IPS-15b (cell line): ENCODE data around the gene RBM23.
"Not testable (repeated sequence)": the region's sequence is repeated elsewhere in the genome, so short reads cannot be mapped to it uniquely, and the experiment has no call there.

ENCODE experiments used
- H3K27me3 ChIP-seq: one replicate; pipeline ENCODE4 v1.6.1; 2013; ENCODE audit warnings: low read length; ENCODE audit not compliant: control insufficient read depth, insufficient read depth
- H3K36me3 ChIP-seq: one replicate; pipeline ENCODE4 v1.6.1; 2013; ENCODE audit warnings: low read length; ENCODE audit not compliant: control insufficient read depth, insufficient read depth
- H3K4me1 ChIP-seq: one replicate; pipeline ENCODE4 v1.6.1; 2013; ENCODE audit warnings: mild to moderate bottlenecking, low read length; ENCODE audit not compliant: control insufficient read depth, insufficient read depth
- H3K4me3 ChIP-seq: one replicate; pipeline ENCODE4 v1.5.1; 2013; ENCODE audit warnings: low read depth, low read length
- H3K9ac ChIP-seq: one replicate; pipeline ENCODE4 v1.6.1; 2013; ENCODE audit warnings: low read depth, mild to moderate bottlenecking, low read length
- H3K9me3 ChIP-seq: one replicate; pipeline ENCODE4 v1.6.1; 2013; ENCODE audit warnings: mild to moderate bottlenecking, low read length; ENCODE audit not compliant: control insufficient read depth, insufficient read depth

Gene RBM23

GRCh38 chr14:22918804-22919600, at the start of gene RBM23:
RBM23 (minus strand) TSS chr14:22919149.
- Histone ChIP-seq H3K9me3 (no peaks in the 10 kb centered on the region), H3K27me3 (no peaks in the 10 kb centered on the region), H3K9ac (peak within 1 kb of the TSS; percentile 38), H3K4me1 (no peaks in the 10 kb centered on the region), H3K4me3 (peak within 1 kb of the TSS; percentile 95), H3K36me3 (peaks cover 19% of the 10 kb centered on the region)

DNA sequence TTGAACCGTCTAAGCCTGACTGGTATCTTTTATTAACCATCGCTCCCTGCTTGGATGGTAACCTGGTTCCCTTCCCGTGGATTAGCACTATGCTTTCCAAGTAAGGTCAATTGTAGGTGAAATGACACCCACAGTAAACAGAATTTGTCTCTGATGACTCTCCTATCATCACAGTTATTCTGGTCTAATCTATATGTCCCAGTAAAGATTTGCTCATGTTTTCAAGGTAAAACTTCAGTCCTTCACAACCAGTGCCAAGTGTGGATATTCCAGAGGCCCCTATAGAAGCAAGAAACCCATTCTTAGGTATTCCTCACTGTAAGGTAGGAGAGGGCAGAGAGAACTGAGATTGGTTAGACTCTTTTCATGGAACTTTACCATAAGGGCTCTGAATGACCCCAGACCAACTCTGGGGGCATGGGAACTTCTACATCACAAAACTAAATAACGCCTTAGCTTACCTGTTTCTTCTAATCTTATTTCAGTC, 47.9 kb upstream of the RBM23 start:
- Histone ChIP-seq H3K36me3 (no peaks in the 10 kb centered on the region), H3K27me3 (no peaks in the 10 kb centered on the region), H3K9ac (no peak overlapping the region), H3K4me1 (no peaks in the 10 kb centered on the region), H3K9me3 (no peaks in the 10 kb centered on the region), H3K4me3 (no peak overlapping the region)

DNA sequence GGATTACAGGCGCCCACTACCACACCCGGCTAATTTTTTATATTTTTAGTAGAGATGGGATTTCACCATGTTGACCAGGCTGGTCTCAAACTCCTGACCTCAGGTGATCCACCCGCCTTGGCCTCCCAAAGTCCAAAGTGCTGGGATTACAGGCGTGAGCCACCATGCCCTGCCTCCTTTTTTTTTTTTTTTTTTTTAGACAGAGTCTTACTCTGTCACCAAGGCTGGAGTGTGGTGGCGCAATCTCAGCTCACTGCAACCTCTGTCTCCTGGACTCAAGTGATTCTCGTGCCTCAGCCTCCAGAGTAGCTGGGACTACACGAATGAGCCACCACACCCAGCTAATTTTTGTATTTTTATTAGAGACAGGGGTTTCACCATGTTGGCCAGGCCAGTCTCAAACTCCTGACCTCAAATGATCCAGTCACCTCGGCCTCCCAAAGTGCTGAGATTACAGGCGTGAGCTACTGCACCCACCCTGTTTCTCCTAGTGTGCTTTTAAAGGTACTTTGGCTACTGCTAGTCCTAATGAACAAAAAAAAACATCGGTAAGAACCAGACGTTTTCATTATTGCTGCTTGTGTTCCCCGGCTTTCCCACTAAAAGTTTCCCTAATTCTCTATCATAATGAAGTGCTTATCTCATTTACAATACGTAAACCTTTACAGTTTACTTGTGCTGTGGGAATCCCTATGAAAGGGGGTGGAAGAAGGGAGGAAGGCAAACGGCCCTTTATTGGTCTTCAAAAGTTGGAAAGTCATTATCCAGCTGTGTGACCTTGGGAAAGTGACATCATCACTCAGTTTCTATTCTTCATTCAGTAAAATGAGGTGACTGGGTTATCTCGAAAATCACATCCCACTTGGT, 47.2 kb upstream of the RBM23 start:
- H3K36me3 ChIP-seq, H3K27me3 ChIP-seq, H3K4me3 ChIP-seq, H3K9ac ChIP-seq, H3K9me3 ChIP-seq, H3K4me1 ChIP-seq: not testable (repeated sequence)

DNA sequence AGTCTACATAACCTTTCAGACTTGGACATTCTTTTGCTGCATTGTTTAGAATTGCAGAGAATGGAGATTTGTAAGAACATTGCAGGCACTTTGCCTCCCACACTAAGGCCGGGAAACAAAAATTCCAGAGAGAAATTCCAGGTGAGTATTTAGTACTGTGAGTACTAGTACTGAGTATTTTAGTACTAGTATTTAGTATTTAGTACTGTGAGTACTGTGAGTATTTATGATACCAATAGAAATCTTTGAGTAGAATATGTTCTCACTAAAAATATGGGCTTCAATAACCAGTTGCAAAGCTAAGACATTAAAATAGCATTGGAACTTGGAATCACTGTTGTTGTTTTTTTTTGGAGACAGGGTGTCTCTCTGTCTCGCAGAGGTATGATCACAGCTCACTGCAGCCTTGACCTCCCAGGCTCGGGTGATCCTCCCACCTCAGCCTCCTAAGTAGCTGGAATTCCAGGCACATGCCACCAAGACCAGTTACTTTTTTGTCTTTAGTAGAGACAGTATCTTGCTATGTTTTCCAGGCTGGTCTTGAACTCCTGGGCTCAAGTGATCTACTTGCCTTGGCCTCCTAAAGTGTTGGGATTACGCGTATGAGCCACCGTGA, 43.2 kb upstream of the RBM23 start:
- no peaks in the 10 kb centered on the region for H3K36me3 ChIP-seq
- H3K27me3 ChIP-seq: no peaks in the 10 kb centered on the region
- no peaks in the 10 kb centered on the region for H3K9me3 ChIP-seq
- no peaks in the 10 kb centered on the region for H3K4me1 ChIP-seq
- H3K4me3 ChIP-seq: no peak overlapping the region
- H3K9ac ChIP-seq: no peak overlapping the region

- H3K9ac ChIP-seq: peak overlapping the region; percentile 90
- H3K4me1 ChIP-seq: peaks cover 4% of the 10 kb centered on the region
- no peaks in the 10 kb centered on the region for H3K36me3 ChIP-seq
- H3K4me3 ChIP-seq: peak overlapping the region; percentile 83
- no peaks in the 10 kb centered on the region for H3K27me3 ChIP-seq
- H3K9me3 ChIP-seq: no peaks in the 10 kb centered on the region
These were observed 37.0 kb upstream of the RBM23 start for GRCh38 chr14:22955702-22956569.

- Histone ChIP-seq H3K9me3 (no peaks in the 10 kb centered on the region), H3K9ac (no peak overlapping the region), H3K4me1 (peaks cover 4% of the 10 kb centered on the region), H3K36me3 (peaks cover 3% of the 10 kb centered on the region), H3K4me3 (no peak overlapping the region), H3K27me3 (no peaks in the 10 kb centered on the region)
These were observed 33.5 kb upstream of the RBM23 start for GRCh38 chr14:22952418-22952817.

DNA sequence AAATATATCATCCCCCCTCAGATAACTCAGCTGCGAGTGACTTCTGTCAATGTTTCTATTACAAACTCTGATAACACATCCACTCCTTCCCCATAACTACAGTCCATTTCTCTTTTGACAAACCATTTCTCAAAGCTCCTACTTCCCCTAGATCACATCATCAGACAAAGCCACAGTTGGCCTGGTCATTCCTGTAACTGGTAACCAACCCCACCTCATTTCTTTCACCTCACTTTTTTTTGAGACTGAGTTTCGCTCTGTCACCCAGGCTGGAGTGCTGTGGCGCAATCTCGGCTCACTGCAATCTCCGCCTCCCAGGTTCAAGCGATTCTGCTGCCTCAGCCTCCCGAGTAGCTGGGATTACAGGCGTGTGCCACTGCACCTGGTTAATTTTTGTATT, 32.8 kb upstream of the RBM23 start:
- not testable (repeated sequence) for H3K4me1 ChIP-seq, H3K9ac ChIP-seq, H3K36me3 ChIP-seq

GRCh38 chr14:22945642-22946041, 26.7 kb upstream of the RBM23 start:
- H3K4me3 ChIP-seq: no peak overlapping the region
- H3K4me1 ChIP-seq: no peaks in the 10 kb centered on the region
- no peaks in the 10 kb centered on the region for H3K27me3 ChIP-seq
- no peak overlapping the region for H3K9ac ChIP-seq
- H3K9me3 ChIP-seq: no peaks in the 10 kb centered on the region
- H3K36me3 ChIP-seq: peaks cover 5% of the 10 kb centered on the region

More for the DNA sequence above, 32.8 kb upstream of the RBM23 start:
- not testable (repeated sequence) for H3K9me3 ChIP-seq, H3K4me3 ChIP-seq, H3K27me3 ChIP-seq

GRCh38 chr14:22939684-22940083, 20.7 kb upstream of the RBM23 start:
- peaks cover 2% of the 10 kb centered on the region for H3K36me3 ChIP-seq
- H3K4me3 ChIP-seq: no peak overlapping the region
- H3K4me1 ChIP-seq: no peaks in the 10 kb centered on the region

GRCh38 chr14:22935156-22935555, 16.2 kb upstream of the RBM23 start:
- Histone ChIP-seq H3K4me1 (no peaks in the 10 kb centered on the region), H3K9ac (no peak overlapping the region), H3K9me3 (no peaks in the 10 kb centered on the region), H3K4me3 (no peak overlapping the region), H3K36me3 (no peaks in the 10 kb centered on the region), H3K27me3 (no peaks in the 10 kb centered on the region)

More at GRCh38 chr14:22939684-22940083, 20.7 kb upstream of the RBM23 start:
- Histone ChIP-seq H3K27me3 (no peaks in the 10 kb centered on the region), H3K9me3 (no peaks in the 10 kb centered on the region), H3K9ac (no peak overlapping the region)

GRCh38 chr14:22932146-22932545, 13.2 kb upstream of the RBM23 start:
- H3K27me3 ChIP-seq: no peaks in the 10 kb centered on the region
- H3K9me3 ChIP-seq: no peaks in the 10 kb centered on the region
- no peaks in the 10 kb centered on the region for H3K4me1 ChIP-seq
- H3K9ac ChIP-seq: no peak overlapping the region
- peaks cover 6% of the 10 kb centered on the region for H3K36me3 ChIP-seq
- no peak overlapping the region for H3K4me3 ChIP-seq
